ENCODE measurements around the gene CFAP298.
"Not testable (repeated sequence)": the region's sequence is repeated elsewhere in the genome, so short reads cannot be mapped to it uniquely, and the experiment has no call there.

CFAP298 gene, protein sequence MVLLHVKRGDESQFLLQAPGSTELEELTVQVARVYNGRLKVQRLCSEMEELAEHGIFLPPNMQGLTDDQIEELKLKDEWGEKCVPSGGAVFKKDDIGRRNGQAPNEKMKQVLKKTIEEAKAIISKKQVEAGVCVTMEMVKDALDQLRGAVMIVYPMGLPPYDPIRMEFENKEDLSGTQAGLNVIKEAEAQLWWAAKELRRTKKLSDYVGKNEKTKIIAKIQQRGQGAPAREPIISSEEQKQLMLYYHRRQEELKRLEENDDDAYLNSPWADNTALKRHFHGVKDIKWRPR

DNA sequence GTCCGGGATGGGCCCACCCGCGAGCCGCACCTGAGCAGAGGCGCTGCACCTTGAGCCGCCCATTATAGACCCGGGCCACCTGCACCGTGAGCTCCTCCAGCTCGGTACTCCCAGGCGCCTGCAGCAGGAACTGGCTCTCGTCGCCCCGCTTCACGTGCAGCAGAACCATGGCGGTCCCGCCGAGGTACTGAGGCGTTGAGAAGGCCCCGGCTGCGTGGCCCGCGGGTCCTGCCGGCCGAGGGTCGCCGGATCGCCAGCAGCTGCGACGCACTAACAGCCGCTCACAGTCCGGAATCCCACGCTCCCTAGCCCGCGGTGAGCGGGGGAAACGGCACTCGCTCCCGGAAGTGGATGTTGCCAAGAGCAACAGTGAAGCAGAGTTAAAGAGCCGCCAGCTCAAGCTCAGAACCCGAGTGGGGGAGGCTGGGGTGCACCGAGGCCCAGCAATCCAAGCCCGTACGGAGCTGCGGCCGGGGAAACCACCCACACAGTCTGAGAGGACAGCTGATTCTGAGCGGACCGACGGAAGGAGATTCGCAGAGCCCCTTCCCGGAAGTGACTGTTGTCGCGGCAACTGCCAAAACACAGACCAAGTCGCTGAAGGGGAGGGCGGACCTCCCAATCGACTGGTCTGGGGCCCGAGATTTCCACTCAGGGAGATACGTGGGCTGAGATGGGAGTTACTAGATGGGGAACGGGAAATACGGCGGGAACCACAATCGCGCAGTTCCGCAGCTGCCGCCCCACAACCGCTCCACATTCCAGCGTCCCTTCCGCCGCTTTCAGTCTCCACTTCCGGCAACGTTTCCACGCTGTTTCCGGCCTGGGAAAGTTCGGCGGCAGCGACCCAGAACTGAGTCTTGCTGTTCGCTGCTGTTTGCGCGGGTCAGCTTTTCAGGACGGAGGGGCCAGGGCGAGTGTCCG lies at the start of gene CFAP298:
Gene CFAP298, minus strand, starts transcription at position 303 of the 924 bp plus-strand sequence. Its CDS starts 134 bp downstream, at position 169.
- DNase-seq, result peak; percentile 75 to 98 (median 90)

GRCh38 chr21:32661026-32661782 lies 49.0 kb upstream of the CFAP298 start:
- not testable (repeated sequence) for DNase-seq

DNA sequence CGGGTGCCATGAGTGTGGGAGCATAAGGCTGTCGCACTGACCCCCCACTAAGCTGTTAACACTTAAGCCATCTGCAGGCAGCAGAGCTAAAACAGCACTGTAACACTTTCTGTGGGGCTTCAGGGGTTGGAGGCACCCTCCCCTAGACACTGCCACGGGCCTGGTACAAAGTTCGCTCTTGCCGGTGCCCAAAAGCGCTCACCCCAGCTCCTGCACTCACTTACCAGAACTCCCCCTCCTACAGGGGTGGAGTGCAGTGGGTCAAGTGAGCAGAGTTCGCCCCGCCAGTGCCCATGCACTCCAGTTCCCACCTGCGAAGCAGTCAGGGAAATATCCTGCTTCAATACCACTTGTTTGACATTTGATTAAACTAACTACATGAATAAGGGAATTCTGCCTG lies 46.3 kb upstream of the CFAP298 start:
- DNase-seq, result no peak

- DNase-seq, result no peak
Observed at GRCh38 chr21:32653326-32653901, 41.2 kb upstream of the CFAP298 start.

GRCh38 chr21:32648165-32648564 lies 36.0 kb upstream of the CFAP298 start:
- no peak for DNase-seq

DNA sequence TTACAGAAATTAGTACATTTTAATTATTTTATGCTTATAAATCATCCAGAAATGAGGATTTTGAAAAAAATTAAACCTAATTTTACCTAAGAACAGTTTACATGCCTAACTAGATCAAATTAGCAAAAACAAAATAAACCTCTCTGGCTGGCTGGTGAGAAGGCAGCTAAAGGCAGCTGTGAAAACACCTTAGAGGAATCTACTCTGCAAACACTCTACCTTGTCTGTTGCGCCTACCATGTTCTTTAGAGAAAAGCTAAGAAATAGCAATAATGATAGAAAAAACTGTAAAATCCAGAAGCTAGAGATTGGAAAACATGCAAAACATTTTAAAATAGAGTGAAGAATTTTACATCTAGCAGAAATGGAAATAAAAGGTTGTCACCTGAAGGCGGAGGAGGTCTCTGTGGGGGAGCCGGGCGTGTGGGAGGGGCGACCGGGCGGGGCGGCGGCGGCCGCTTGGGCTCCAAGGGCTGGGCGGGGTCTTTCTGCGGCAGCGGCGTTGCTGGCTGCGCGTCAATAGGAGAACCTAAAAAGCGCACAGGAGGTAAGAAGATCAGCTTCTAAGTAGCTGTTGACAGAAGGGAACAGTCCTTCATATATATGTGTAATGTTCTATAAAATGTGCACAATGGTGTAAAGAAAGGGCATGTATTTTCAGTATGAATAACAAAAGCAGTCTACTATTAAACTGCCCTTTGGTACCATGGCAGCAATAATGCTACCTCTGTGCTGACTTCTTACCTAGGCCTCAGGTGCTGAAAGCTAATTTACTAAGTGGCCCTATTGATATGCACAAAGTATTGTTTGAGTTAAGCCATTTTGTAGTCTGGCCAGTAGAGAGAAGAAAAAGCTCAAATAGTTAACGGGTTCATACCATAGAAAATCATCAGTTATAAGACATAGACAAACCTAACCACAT lies 33.3 kb upstream of the CFAP298 start:
- no peak for DNase-seq

DNA sequence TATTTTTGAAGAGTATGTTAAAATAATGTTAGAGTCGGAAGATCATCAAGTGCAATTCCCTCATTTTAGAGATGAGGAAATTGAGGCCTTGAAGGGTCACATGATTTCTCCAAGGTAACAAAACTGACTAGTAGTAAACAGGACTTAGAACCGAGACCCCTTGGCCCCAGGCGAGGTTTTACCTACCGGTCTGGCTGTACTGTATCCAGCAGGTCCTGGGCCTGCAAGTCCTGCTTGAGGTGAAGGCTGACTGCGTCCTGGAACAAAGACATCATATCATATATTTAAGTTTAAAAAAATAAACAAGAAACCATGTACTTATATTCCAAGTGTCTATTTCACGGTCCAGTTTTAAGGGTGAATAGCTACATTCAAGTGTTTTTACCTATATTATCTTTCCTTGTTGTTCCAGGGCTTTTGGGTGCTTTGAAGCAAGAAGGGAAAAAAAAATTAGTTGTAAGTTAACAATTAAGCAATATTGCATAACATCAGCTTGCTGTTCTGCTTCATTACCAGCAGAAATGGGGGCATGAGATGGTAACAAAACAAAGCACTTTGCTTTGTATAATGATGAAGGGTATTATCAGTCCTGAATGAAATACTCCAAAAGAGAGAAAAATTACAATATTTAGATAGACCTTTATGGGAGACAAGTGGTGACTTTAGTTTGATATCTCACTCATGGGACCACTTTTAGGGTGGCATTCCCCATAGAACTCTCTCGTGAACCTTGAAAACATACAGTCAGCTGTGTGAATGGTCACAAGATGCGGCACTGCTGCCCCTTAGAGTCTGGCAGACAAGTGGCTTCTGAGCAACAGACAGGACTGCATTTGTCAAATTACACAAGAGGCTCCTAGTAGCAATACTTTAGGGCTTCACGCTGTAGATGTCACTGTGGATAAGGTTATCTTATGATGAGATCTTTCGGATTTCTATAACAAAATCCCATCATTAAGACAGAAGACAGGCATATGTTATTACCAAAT lies 29.8 kb upstream of the CFAP298 start:
- peak in 9 of 56 donors; percentile 1 to 17 (median 7) for DNase-seq

- DNase-seq, result no peak
Observed at GRCh38 chr21:32626621-32627196, 14.5 kb upstream of the CFAP298 start.

GRCh38 chr21:32618218-32618617 lies 6.0 kb upstream of the CFAP298 start:
- not testable (repeated sequence) for DNase-seq

DNA sequence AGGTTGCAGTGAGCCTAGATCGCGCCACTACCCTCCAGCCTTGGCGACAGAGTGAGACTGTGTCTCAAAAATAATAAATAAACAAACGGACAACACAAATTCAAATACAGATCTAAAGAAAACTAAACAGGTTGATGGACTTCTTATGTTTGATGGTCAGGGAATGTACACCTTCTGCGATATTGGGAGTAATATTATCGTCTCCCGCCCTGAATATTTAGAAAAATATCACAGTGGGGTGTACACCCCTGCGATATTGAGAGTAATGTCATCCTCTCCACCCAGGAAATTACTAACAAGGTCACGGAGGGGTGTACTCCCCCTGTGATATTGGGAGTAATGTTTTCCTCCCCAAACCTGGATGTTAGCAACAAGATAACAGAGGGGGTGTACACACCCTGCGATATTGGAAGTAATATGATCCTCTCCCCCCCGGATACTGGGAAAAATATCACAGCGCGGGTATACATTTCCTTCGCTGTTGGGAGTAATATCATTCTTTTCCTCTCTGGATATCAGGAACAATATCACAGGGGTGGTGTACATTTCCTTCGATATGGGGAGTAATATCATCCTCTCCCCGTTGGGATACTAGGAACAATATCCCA lies 1.4 kb upstream of the CFAP298 start:
- DNase-seq, result no peak

GRCh38 chr21:32612999-32613337 lies 791 bp upstream of the CFAP298 start:
- peak in 1 of 56 donors; percentile 54 for DNase-seq

GRCh38 chr21:32611471-32611997 lies 643 bp downstream of the CFAP298 start:
- peak in 2 of 56 donors; percentile 18 to 52 for DNase-seq

DNA sequence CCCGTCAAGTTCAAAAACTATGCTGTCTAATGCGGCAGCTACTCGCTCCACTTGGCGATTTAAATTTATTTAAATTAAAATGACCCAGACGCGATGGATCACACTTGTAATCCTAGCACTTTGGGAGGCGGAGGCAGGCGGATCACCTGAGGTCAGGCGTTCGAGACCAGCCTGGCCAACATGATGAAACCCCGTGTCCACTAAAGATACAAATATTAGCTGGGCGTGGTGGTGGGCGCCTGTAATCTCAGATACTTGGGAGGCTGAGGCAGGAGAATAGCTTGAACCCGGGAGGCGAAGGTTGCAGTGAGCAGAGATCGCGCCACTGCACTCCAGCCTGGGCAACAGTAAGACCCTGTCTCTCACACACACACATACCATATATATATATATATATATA lies 1.2 kb downstream of the CFAP298 start:
- DNase-seq, result not testable (repeated sequence)

DNA sequence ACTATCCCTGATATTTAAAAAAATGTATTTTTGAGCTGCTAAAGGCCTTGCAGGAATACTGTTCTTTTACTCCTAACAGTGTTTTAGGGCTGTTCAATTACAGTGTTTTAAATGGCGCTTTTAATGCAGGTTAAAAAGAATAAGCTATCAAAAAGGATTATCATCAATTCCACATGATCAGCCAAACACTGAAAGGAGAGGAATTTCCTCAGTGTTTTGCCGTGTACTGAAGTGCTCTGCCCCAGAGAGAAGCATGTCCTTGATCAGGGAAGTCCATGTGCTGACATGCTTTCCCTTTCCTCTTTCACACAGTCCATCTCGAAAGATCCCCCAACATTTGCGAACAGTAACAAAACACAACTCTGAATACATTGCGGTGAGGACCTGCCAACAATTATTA lies 3.3 kb downstream of the CFAP298 start:
- DNase-seq, result no peak

DNA sequence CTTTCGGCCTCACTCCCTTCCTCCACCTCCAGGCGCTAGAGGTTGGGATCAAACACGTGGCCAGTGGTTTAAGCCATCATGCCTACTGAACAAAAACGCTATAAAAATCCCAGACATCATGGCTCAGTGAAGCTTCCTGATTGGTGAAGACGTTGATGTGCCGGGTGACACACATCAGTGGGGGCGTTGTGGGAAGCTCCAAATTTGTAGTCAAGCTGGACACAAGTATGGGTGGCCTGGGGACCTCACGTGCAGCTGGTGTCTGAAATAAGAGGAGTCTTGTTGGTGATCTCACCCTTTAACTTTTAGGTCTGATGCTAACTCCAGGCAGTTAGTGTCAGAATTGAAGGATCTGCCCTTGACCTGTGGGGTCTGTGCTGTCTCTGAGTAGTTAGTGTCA lies 6.7 kb downstream of the CFAP298 start:
- no peak for DNase-seq

DNA sequence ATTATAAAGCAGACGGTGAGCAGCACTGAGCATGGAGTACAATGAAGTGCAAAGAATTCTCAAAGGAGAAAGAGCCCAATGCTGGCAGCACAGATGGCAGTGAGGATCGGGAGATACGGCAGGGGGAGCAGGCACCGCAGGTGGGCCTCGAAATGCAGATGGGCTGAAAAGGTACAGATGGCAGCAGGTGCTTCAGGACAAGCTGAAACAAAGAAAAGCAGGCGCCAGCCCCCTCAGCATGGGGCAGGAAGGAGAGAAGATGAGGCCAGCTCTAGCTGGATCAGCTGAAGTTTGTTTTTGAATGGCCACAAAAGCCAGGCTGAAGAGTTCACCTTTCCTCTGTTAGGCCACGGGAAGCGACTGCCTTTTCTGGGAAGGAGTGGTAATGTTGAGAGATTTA lies 7.7 kb downstream of the CFAP298 start:
- no peak for DNase-seq

GRCh38 chr21:32603131-32603530 lies 9.0 kb downstream of the CFAP298 start:
- DNase-seq, result no peak

- peak in 1 of 56 donors; percentile 8 for DNase-seq
Observed at GRCh38 chr21:32602099-32602498, 10.1 kb downstream of the CFAP298 start.

All from amygdala (tissue), 56 donors.